Fibroblast of villous mesenchyme (primary cell): ENCODE data around the gene ZRANB3. TPM values are rescaled to one million over a fixed set of nuclear protein-coding genes. Genes with fewer than 3 reads are reported as not detected.

Experiments
- DNase-seq: peaks from one replicate; pipeline ENCODE4 v3.0.0-alpha.2; 2010; ENCODE audit warnings: low read depth
- H3K4me3 ChIP-seq: 2 replicates; pipeline ENCODE4 v1.5.1; 2011; ENCODE audit warnings: low read depth, mild to moderate bottlenecking, low read length
- CTCF ChIP-seq: IDR thresholded peaks from 2 replicates; pipeline ENCODE4 v1.5.1; 2012; ENCODE audit warnings: low read depth, mild to moderate bottlenecking, low read length; ENCODE audit not compliant: insufficient read depth
- total RNA-seq: library from RNA; depleted of rRNA; stranded (reverse); fragments of >200 nt; gene quantifications from 2 replicates; pipeline ENCODE4 v1.2.3, GENCODE V29; 2012

The ZRANB3 gene
- total RNA-seq, 1 donor: 9.1 TPM

- no peak overlapping the region for H3K4me3 ChIP-seq
- no peak for DNase-seq
- no peak for TF ChIP-seq CTCF
Observed at GRCh38 chr2:135175177-135175576, 355.8 kb downstream of the ZRANB3 start.

DNA sequence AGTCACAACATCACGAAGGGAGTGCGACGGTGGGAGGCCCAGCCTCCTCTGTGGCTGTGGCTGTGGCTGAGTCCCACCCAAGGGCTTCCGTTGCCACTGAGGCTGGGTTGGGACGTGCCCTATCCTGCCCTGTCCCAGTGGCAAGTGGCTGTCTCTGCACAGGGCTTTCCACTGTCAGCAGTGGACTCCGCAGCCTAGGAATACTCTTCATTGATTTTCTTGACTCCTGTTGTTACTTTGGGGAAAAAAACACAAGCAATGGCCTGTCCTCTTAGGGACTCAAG, 356.3 kb downstream of the ZRANB3 start:
- no peak for TF ChIP-seq CTCF
- no peak overlapping the region for H3K4me3 ChIP-seq
- DNase-seq: no peak

- TF ChIP-seq CTCF: no peak
- DNase-seq: no peak
- no peak overlapping the region for H3K4me3 ChIP-seq
Observed at GRCh38 chr2:135174049-135174809, 356.8 kb downstream of the ZRANB3 start.

DNA sequence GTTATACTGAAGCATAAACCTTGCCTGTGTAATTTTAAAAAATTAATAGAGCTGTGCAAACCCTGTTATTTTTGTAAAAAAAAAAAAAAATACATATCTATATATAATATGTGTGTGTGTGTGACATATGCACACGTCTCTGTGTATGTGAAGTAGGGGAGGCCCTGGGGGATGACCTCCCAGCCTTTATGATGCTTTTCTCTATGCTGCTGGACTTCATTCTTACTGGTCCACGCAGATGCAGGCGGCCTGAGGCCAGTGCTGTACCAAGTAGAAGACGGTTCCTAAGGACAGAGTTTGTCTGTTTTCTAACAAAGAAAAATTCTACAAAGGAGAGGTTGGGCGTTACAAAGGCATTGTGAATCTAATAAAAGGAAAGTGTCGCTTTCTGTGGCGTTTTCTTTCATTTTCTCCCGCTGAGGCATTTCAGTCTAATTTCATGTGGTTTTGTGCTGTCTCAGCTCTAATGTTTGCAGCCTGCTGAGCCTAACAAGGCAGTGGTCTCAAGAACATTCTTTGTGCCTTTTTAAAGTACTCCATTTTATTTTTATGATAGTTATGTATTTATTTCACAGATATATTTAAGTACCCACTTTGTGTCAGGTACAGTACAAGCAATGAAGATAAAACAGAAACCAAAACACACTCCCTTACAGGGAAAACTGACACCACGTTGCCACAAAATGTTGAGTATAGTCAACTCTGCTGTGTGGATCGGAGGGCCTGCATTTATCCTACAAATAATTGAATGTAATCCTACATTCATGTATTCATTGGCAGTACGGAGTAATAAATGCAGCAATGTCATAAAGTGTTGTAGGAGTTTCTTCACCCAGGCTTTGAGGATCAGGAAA, 360.9 kb downstream of the ZRANB3 start:
- H3K4me3 ChIP-seq: no peak overlapping the region
- TF ChIP-seq CTCF: no peak
- no peak for DNase-seq

DNA sequence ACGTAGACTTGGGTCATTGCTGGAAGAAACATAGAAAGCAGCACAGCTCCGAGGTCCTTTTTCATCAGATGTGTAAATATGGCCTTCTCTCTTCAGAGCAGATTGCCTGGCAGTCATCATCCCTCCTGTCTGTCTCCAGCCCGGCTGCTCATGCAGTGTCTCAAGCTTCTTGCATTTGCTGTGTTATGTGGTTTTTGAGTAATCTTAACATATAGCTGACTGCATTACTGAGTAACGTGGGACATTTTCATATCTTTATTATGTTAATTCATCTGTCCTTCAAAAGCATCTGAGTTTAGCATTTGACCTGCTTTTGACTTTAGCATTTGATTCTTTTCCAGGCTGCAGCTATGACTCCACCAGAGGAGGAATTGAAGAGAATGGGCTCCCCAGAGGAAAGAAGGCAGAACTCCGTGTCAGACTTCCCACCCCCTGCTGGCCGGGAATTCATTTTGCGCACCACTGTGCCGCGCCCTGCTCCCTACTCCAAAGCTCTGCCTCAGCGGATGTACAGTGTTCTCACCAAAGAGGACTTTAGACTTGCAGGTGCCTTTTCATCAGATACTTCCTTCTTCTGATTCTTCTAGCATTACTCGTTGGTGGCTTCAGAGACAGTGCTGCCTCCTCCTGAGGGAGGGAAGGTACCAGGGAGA, 362.7 kb downstream of the ZRANB3 start:
- no peak for DNase-seq
- H3K4me3 ChIP-seq: no peak overlapping the region
- TF ChIP-seq CTCF: no peak

- TF ChIP-seq CTCF: no peak
- no peak for DNase-seq
- H3K4me3 ChIP-seq: no peak overlapping the region
Observed at GRCh38 chr2:135167273-135167672, 363.7 kb downstream of the ZRANB3 start.
